Transverse colon (tissue), 4 donors: Measurements from ENCODE around the gene CLSTN2.

Experiments used
- CTCF ChIP-seq, 5 experiments: fragments of 200-600 bp in 3 of 5; fragments of 450-650 bp in 2 of 5; sonication (generic) in 3 of 5; IDR thresholded peaks; 1 replicate in 2 of 5; 2 replicates in 3 of 5; pipeline ENCODE4 v1.5.1; 2016 to 2017; ENCODE audit warnings: antibody characterized with exemption in 5 of 5, inconsistent platforms in 3 of 5, mild to moderate bottlenecking in 2 of 5, moderate library complexity in 1 of 5
- EP300 ChIP-seq: sonication (generic); formaldehyde crosslinking; IDR thresholded peaks from one replicate; pipeline ENCODE4 v1.6.1; 2017; ENCODE audit warnings: antibody characterized with exemption, low read depth
- POLR2A ChIP-seq: fragments of 450-650 bp; IDR thresholded peaks from one replicate; pipeline ENCODE4 v1.6.1; 2016; ENCODE audit warnings: antibody characterized with exemption, mild to moderate bottlenecking, moderate library complexity
- POLR2AphosphoS5 ChIP-seq, 3 donors: sonication (generic); formaldehyde crosslinking; IDR thresholded peaks; one replicate each; pipeline ENCODE4 v1.6.1; 2016; ENCODE audit warnings: antibody characterized with exemption in 3 of 3

- no peak for TF ChIP-seq POLR2A
- no peak for TF ChIP-seq CTCF (IDR thresholded peaks at IDR 0.05)
- TF ChIP-seq EP300 = no peak
- TF ChIP-seq POLR2AphosphoS5 (IDR thresholded peaks at IDR 0.05) = no peak
Measured at GRCh38 chr3:140204271-140204984, 269.4 kb downstream of the CLSTN2 start.
